ENCODE measurements around the gene TRIO. TPM values are rescaled to one million over a fixed set of nuclear protein-coding genes. Genes with fewer than 3 reads are reported as not detected.

The TRIO gene
- total and polyA plus RNA-seq, 2 experiments from 2014 or later, result 18.5 to 78.2 TPM

- Histone ChIP-seq H3K4me3 (no peak overlapping the region), H4K20me1 (ENCODE audit: insufficient read depth, poor library complexity, severe bottlenecking) (no peaks in the 10 kb centered on the region), H3K79me2 (no peaks in the 10 kb centered on the region)
Measured at GRCh38 chr5:14504816-14505215, 361.7 kb downstream of the TRIO start.

GRCh38 chr5:14505310-14506139, 362.4 kb downstream of the TRIO start:
- WGBS (ENCODE audit: low lambda C conversion rate, missing lambda C conversion rate), result 91% methylated on average over 23 of the region's 23 CpGs
- Histone ChIP-seq H2AFZ (no peak overlapping the region), H3K9me3 (ENCODE audit: low read depth) (no peaks in the 10 kb centered on the region), H3K4me2 (no peak overlapping the region), H3K79me2 (no peaks in the 10 kb centered on the region), H3K27ac (no peak overlapping the region), H3K27me3 (no peaks in the 10 kb centered on the region), H3K4me3 (no peak overlapping the region), H3K36me3 (replicated peaks; ENCODE audit: insufficient read depth, low read depth) (no peaks in the 10 kb centered on the region), H3K4me1 (ENCODE audit: insufficient read depth) (no peaks in the 10 kb centered on the region), H4K20me1 (ENCODE audit: insufficient read depth, poor library complexity, severe bottlenecking) (no peaks in the 10 kb centered on the region), H3K9me2 (replicated peaks; ENCODE audit: insufficient read depth) (no peaks in the 10 kb centered on the region)
- DNase-seq (ENCODE audit: low spot score), result no peak
- no peak for TF ChIP-seq EZH2 (IDR thresholded peaks at IDR 0.05; ENCODE audit: borderline replicate concordance)

More at GRCh38 chr5:14504816-14505215, 361.7 kb downstream of the TRIO start:
- WGBS (ENCODE audit: low lambda C conversion rate, missing lambda C conversion rate), result 96% methylated on average over 11 of the region's 11 CpGs
- no peaks in the 10 kb centered on the region for H3K9me2 ChIP-seq (replicated peaks; ENCODE audit: insufficient read depth)
- H3K4me1 ChIP-seq (ENCODE audit: insufficient read depth), result no peaks in the 10 kb centered on the region
- H3K27me3 ChIP-seq, result no peaks in the 10 kb centered on the region
- H3K27ac ChIP-seq, result no peak overlapping the region
- no peak overlapping the region for H3K4me2 ChIP-seq
- H3K9me3 ChIP-seq (ENCODE audit: low read depth), result no peaks in the 10 kb centered on the region
- TF ChIP-seq, protein P1, sequence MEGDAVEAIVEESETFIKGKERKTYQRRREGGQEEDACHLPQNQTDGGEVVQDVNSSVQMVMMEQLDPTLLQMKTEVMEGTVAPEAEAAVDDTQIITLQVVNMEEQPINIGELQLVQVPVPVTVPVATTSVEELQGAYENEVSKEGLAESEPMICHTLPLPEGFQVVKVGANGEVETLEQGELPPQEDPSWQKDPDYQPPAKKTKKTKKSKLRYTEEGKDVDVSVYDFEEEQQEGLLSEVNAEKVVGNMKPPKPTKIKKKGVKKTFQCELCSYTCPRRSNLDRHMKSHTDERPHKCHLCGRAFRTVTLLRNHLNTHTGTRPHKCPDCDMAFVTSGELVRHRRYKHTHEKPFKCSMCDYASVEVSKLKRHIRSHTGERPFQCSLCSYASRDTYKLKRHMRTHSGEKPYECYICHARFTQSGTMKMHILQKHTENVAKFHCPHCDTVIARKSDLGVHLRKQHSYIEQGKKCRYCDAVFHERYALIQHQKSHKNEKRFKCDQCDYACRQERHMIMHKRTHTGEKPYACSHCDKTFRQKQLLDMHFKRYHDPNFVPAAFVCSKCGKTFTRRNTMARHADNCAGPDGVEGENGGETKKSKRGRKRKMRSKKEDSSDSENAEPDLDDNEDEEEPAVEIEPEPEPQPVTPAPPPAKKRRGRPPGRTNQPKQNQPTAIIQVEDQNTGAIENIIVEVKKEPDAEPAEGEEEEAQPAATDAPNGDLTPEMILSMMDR (IDR thresholded peaks at IDR 0.05; ENCODE audit: poor library complexity), result no peak
- TF ChIP-seq EZH2phosphoT487 (IDR thresholded peaks at IDR 0.05; ENCODE audit: low read depth, severe bottlenecking, unreplicated experiment) (no peak), EZH2 (IDR thresholded peaks at IDR 0.05; ENCODE audit: borderline replicate concordance) (no peak)
- no peak overlapping the region for H2AFZ ChIP-seq
- no peak for DNase-seq (ENCODE audit: low spot score)
- H3K36me3 ChIP-seq (replicated peaks; ENCODE audit: insufficient read depth, low read depth), result no peaks in the 10 kb centered on the region

DNA sequence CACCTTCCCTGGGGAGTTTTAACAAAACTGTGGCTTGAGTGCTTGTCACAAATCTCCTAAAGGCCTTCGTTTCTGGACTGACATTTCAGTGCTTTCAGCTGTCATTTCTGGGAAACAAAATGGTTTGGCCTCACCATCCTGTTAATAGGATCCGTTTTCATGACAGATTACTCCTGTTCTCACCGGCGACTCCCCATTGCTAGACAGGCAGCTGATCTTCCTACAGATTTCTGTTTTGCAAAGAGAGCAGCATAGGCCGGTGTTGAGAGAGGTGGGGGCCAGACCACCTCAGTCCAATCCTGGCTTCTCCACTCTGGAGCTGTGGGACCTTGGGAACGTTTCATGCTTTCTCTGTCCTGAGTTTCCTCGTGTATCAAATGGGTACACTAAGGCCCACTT, 363.0 kb downstream of the TRIO start:
- Histone ChIP-seq H2AFZ (no peak overlapping the region), H4K20me1 (ENCODE audit: insufficient read depth, poor library complexity, severe bottlenecking) (no peaks in the 10 kb centered on the region), H3K4me2 (no peak overlapping the region), H3K27ac (no peak overlapping the region), H3K36me3 (replicated peaks; ENCODE audit: insufficient read depth, low read depth) (no peaks in the 10 kb centered on the region), H3K9me2 (replicated peaks; ENCODE audit: insufficient read depth) (no peaks in the 10 kb centered on the region), H3K27me3 (no peaks in the 10 kb centered on the region), H3K4me1 (ENCODE audit: insufficient read depth) (no peaks in the 10 kb centered on the region), H3K4me3 (no peak overlapping the region), H3K79me2 (no peaks in the 10 kb centered on the region), H3K9me3 (ENCODE audit: low read depth) (no peaks in the 10 kb centered on the region)
- DNase-seq (ENCODE audit: low spot score), result no peak
- TF ChIP-seq EZH2phosphoT487 (IDR thresholded peaks at IDR 0.05; ENCODE audit: low read depth, severe bottlenecking, unreplicated experiment) (no peak), EZH2 (IDR thresholded peaks at IDR 0.05; ENCODE audit: borderline replicate concordance) (no peak)
- TF ChIP-seq, protein P1 (IDR thresholded peaks at IDR 0.05; ENCODE audit: poor library complexity), result no peak
- WGBS (ENCODE audit: low lambda C conversion rate, missing lambda C conversion rate), result 89% methylated on average over 7 of the region's 7 CpGs

DNA sequence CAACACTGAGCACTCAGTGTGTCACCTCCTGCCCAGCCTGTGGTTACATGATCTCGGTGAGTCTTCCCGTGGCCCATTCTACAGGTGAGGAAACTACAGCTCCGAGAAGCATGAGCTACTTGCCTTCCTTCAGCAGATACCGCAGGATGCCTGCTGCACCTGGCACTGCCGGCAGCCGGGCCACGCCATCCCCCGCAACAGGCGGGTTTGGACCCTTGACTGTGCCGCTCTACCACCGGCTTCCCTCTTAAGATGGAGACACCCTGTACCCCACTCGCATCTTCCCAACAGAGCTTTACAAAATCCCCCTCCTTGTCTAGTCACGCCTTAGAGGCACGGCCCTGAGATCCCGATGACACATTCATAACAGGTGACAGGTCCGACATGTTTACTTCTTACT, 363.5 kb downstream of the TRIO start:
- no peaks in the 10 kb centered on the region for H3K9me3 ChIP-seq (ENCODE audit: low read depth)
- no peak overlapping the region for H3K27ac ChIP-seq
- no peaks in the 10 kb centered on the region for H3K36me3 ChIP-seq (replicated peaks; ENCODE audit: insufficient read depth, low read depth)
- H3K4me2 ChIP-seq, result no peak overlapping the region
- 99% methylated on average over 16 of the region's 16 CpGs for WGBS (ENCODE audit: low lambda C conversion rate, missing lambda C conversion rate)
- no peaks in the 10 kb centered on the region for H3K4me1 ChIP-seq (ENCODE audit: insufficient read depth)
- H3K4me3 ChIP-seq, result no peak overlapping the region
- no peaks in the 10 kb centered on the region for H3K27me3 ChIP-seq
- H2AFZ ChIP-seq, result no peak overlapping the region
- TF ChIP-seq EZH2phosphoT487 (IDR thresholded peaks at IDR 0.05; ENCODE audit: low read depth, severe bottlenecking, unreplicated experiment) (no peak), EZH2 (IDR thresholded peaks at IDR 0.05; ENCODE audit: borderline replicate concordance) (no peak)
- TF ChIP-seq, protein P1 (IDR thresholded peaks at IDR 0.05; ENCODE audit: poor library complexity), result no peak
- H4K20me1 ChIP-seq (ENCODE audit: insufficient read depth, poor library complexity, severe bottlenecking), result no peaks in the 10 kb centered on the region
- no peaks in the 10 kb centered on the region for H3K79me2 ChIP-seq
- no peaks in the 10 kb centered on the region for H3K9me2 ChIP-seq (replicated peaks; ENCODE audit: insufficient read depth)
- DNase-seq (ENCODE audit: low spot score), result no peak
